GM23338 (cell line): ENCODE data around the gene TRIM38. TPM values are rescaled to one million over a fixed set of nuclear protein-coding genes. Genes with fewer than 3 reads are reported as not detected.

ENCODE experiments used
- ATAC-seq: fragments of 200-7000 bp; cut with Tn5 transposase; 3 replicates; pipeline ENCODE4 v1.9.1; 2020
- DNase-seq: peaks from one replicate; pipeline ENCODE4 v3.0.0-alpha.2; 2015; ENCODE audit warnings: low spot score
- H2AFZ ChIP-seq: fragments of 200-600 bp; sonication (generic); 2 replicates; pipeline ENCODE4 v1.8.0; 2016; ENCODE audit warnings: antibody characterized with exemption, mild to moderate bottlenecking, moderate library complexity
- H3F3A ChIP-seq: fragments of 200-600 bp; sonication (generic); replicated peaks from 2 replicates; pipeline ENCODE4 v1.8.0; 2017; ENCODE audit warnings: antibody characterized with exemption, mixed run types, low read depth
- H3K27ac ChIP-seq: fragments of 200-600 bp; sonication (generic); 2 replicates; pipeline ENCODE4 v1.6.1; 2016; ENCODE audit warnings: low read depth
- H3K27me3 ChIP-seq: fragments of 200-600 bp; sonication (generic); 2 replicates; pipeline ENCODE4 v1.8.0; 2016; ENCODE audit warnings: mild to moderate bottlenecking, mixed run types, moderate library complexity; ENCODE audit not compliant: insufficient read depth
- H3K36me3 ChIP-seq: fragments of 200-600 bp; sonication (generic); 2 replicates; pipeline ENCODE4 v1.8.0; 2016; ENCODE audit warnings: mild to moderate bottlenecking; ENCODE audit not compliant: insufficient read depth
- H3K4me1 ChIP-seq: fragments of 200-600 bp; sonication (generic); 2 replicates; pipeline ENCODE4 v1.8.0; 2016; ENCODE audit warnings: mild to moderate bottlenecking, moderate library complexity; ENCODE audit not compliant: insufficient read depth
- H3K4me2 ChIP-seq: fragments of 200-600 bp; sonication (generic); 2 replicates; pipeline ENCODE4 v1.7.1; 2017; ENCODE audit warnings: mixed run types
- H3K4me3 ChIP-seq: fragments of 200-600 bp; sonication (generic); 2 replicates; pipeline ENCODE4 v1.6.1; 2016; ENCODE audit warnings: mixed run types
- H3K79me2 ChIP-seq: fragments of 200-600 bp; sonication (generic); replicated peaks from 2 replicates; pipeline ENCODE4 v1.8.0; 2017; ENCODE audit warnings: mild to moderate bottlenecking; ENCODE audit not compliant: insufficient read depth
- H3K9me2 ChIP-seq: fragments of 200-600 bp; sonication (generic); 2 replicates; pipeline ENCODE4 v1.8.0; 2017; ENCODE audit not compliant: insufficient read depth
- H4K20me1 ChIP-seq: fragments of 200-600 bp; sonication (generic); replicated peaks from 2 replicates; pipeline ENCODE4 v1.8.0; 2017; ENCODE audit warnings: mild to moderate bottlenecking; ENCODE audit not compliant: insufficient read depth
- H3K27ac Mint-ChIP-seq: 2 replicates; pipeline ENCODE4 v1.8.0; 2020; ENCODE audit warnings: inconsistent platforms, mild to moderate bottlenecking, moderate library complexity, mixed read lengths
- H3K27me3 Mint-ChIP-seq: 3 replicates; pipeline ENCODE4 v1.8.0; 2022; ENCODE audit warnings: low read depth, mild to moderate bottlenecking, moderate library complexity, mixed read lengths, inconsistent platforms; ENCODE audit not compliant: insufficient read depth, poor library complexity
- H3K36me3 Mint-ChIP-seq: 3 replicates; pipeline ENCODE4 v1.8.0; 2021; ENCODE audit warnings: low read depth, mild to moderate bottlenecking, inconsistent platforms, moderate library complexity, mixed read lengths
- H3K4me1 Mint-ChIP-seq: 3 replicates; pipeline ENCODE4 v1.8.0; 2020; ENCODE audit warnings: mild to moderate bottlenecking, inconsistent platforms, mixed read lengths
- H3K4me3 Mint-ChIP-seq: 3 replicates; pipeline ENCODE4 v1.8.0; 2021; ENCODE audit warnings: moderate library complexity, mild to moderate bottlenecking, inconsistent platforms, mixed read lengths
- H3K9me3 Mint-ChIP-seq: 3 replicates; pipeline ENCODE4 v1.8.0; 2020; ENCODE audit warnings: moderate library complexity, mild to moderate bottlenecking, inconsistent platforms, mixed read lengths
- CREB1 ChIP-seq: fragments of 250-450 bp; sonication (Bioruptor Pico); IDR thresholded peaks from 2 replicates; pipeline ENCODE4 v1.5.0; 2020; ENCODE audit warnings: low read depth, mild to moderate bottlenecking, moderate library complexity
- EZH2 ChIP-seq: fragments of 200-600 bp; sonication (generic); IDR thresholded peaks from one replicate; pipeline ENCODE4 v1.8.0; 2017; ENCODE audit warnings: antibody characterized with exemption, mild to moderate bottlenecking, low read depth; ENCODE audit not compliant: unreplicated experiment
- EZH2phosphoT487 ChIP-seq: fragments of 200-600 bp; sonication (generic); IDR thresholded peaks from one replicate; pipeline ENCODE4 v1.8.1; 2018; ENCODE audit warnings: antibody characterized with exemption; ENCODE audit not compliant: unreplicated experiment
- NANOG ChIP-seq: IDR thresholded peaks from 2 replicates; pipeline ENCODE4 v1.6.1; 2016; ENCODE audit warnings: antibody characterized with exemption, borderline replicate concordance
- POLR2AphosphoS5 ChIP-seq: IDR thresholded peaks from 2 replicates; pipeline ENCODE4 v1.6.1; 2016; ENCODE audit warnings: antibody characterized with exemption, low read depth
- STAT1 ChIP-seq: IDR thresholded peaks from one replicate; pipeline ENCODE4 v1.6.1; 2016; ENCODE audit warnings: antibody characterized with exemption; ENCODE audit not compliant: unreplicated experiment
- ZNF114 ChIP-seq: fragments of 250-450 bp; sonication (Bioruptor Pico); IDR thresholded peaks from 2 replicates; pipeline ENCODE4 v1.5.0; 2020; ENCODE audit warnings: mild to moderate bottlenecking, moderate library complexity
- ZNF331 ChIP-seq: fragments of 250-450 bp; sonication (Bioruptor Pico); IDR thresholded peaks from 2 replicates; pipeline ENCODE4 v1.5.0; 2020; ENCODE audit warnings: low read depth, mild to moderate bottlenecking, moderate library complexity
- polyA plus RNA-seq: library from polyadenylated mRNA; unstranded; fragments of >200 nt; fragmentation: Nextera tagmentation; extraction: Ambion mirVana; gene quantifications from 2 replicates; pipeline ENCODE4 v1.2.1, GENCODE V29; 2016
- total RNA-seq: library from RNA; depleted of rRNA; stranded (reverse); fragments of >200 nt; shearing (Covaris generic); gene quantifications from 2 replicates; pipeline ENCODE4 v1.2.3, GENCODE V29; 2014
- TF ChIP-seq, protein P1 (sequence below), 2 experiments: fragments of 200-600 bp in 1 of 2; sonication (generic) in 1 of 2; conservative IDR thresholded peaks; 2 replicates each; pipeline versions ENCODE4 v1.5.1 to v1.6.1; 2016 to 2017; ENCODE audit warnings: antibody characterized with exemption in 2 of 2, low read depth in 2 of 2, mild to moderate bottlenecking in 2 of 2, moderate library complexity in 1 of 2
- TF ChIP-seq, protein P2 (sequence below): IDR thresholded peaks from 2 replicates; pipeline ENCODE4 v1.6.1; 2016; ENCODE audit warnings: antibody characterized with exemption
- TF ChIP-seq, protein P3 (sequence below): fragments of 250-450 bp; sonication (Bioruptor Pico); IDR thresholded peaks from 2 replicates; pipeline ENCODE4 v1.5.0; 2020; ENCODE audit warnings: mild to moderate bottlenecking, moderate library complexity

TRIM38 gene
- total and polyA plus RNA-seq, 2 experiments from 2014 or later: 0.66 to 0.82 TPM

DNA sequence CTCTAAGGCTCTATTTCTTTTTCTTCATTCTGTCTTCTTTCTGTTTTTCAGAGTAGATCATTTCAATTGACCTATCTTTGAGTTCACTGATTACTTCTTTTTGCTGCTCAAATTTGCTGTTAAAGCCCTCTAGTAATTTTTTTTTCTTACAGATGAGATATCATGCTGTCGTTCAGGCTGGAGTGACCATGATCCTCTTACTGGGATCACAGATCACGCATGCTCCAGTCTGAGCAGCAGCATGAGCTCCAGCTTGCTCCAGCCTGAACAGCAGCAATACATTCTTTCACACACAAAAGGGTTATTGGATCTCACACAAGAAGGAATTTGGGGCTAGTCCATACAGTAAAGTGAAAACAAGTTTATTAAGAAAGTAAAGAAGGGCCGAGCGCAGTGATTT, 12.3 kb upstream of the TRIM38 start (continued):
- TF ChIP-seq, protein P1, sequence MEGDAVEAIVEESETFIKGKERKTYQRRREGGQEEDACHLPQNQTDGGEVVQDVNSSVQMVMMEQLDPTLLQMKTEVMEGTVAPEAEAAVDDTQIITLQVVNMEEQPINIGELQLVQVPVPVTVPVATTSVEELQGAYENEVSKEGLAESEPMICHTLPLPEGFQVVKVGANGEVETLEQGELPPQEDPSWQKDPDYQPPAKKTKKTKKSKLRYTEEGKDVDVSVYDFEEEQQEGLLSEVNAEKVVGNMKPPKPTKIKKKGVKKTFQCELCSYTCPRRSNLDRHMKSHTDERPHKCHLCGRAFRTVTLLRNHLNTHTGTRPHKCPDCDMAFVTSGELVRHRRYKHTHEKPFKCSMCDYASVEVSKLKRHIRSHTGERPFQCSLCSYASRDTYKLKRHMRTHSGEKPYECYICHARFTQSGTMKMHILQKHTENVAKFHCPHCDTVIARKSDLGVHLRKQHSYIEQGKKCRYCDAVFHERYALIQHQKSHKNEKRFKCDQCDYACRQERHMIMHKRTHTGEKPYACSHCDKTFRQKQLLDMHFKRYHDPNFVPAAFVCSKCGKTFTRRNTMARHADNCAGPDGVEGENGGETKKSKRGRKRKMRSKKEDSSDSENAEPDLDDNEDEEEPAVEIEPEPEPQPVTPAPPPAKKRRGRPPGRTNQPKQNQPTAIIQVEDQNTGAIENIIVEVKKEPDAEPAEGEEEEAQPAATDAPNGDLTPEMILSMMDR (conservative IDR thresholded peaks at IDR 0.05; ENCODE audit: low read depth in 2 of 2): no peak
- TF ChIP-seq, protein P2, sequence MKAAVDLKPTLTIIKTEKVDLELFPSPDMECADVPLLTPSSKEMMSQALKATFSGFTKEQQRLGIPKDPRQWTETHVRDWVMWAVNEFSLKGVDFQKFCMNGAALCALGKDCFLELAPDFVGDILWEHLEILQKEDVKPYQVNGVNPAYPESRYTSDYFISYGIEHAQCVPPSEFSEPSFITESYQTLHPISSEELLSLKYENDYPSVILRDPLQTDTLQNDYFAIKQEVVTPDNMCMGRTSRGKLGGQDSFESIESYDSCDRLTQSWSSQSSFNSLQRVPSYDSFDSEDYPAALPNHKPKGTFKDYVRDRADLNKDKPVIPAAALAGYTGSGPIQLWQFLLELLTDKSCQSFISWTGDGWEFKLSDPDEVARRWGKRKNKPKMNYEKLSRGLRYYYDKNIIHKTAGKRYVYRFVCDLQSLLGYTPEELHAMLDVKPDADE: no peak
- TF ChIP-seq POLR2AphosphoS5 (no peak), NANOG (no peak), CREB1 (CRISPR knock-in tag) (no peak)

DNA sequence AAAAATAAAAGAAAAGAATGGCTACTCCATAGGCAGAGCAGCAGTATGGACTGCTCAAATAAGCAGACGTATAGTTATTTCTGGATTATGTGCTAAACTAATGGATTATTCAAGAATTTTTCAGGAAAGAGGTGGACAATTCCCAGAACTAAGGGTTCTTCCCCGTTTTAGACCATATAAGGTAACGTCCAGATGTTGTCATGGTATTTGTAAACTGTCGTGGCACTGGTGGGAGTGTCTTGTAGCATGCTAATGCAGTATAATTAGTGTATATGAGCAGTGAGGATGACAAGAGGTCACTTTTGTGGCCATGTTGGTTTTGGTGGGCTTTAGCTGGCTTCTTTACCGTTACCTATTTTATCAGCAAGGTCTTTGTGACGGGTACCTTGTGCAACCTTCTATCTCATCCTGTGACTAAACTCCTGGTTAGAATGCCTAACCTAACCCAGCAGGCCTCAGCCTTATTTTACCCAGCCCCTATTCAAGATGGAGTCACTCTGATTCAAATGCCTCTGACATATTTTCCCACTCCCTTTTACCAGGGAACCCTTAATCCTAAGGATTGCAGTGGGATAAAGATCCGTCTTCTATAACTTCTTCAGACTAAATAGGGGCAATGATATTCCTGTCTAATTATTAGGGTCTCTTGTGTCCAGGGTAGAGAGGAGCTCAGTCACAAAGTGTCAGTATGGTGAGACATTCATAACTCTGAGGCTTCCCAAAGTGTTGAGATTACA, 11.1 kb upstream of the TRIM38 start:
- Histone ChIP-seq H4K20me1 (no peaks in the 10 kb centered on the region), H2AFZ (no peak overlapping the region), H3K27ac (no peak overlapping the region), H3K36me3 (no peaks in the 10 kb centered on the region), H3K4me1 (no peaks in the 10 kb centered on the region), H3F3A (no peaks in the 10 kb centered on the region), H3K9me2 (peaks cover 11% of the 10 kb centered on the region), H3K4me3 (no peak overlapping the region), H3K4me2 (no peak overlapping the region), H3K27me3 (no peaks in the 10 kb centered on the region), H3K79me2 (no peaks in the 10 kb centered on the region)
- Mint-ChIP-seq H3K27ac (no peak overlapping the region), H3K4me1 (no peaks in the 10 kb centered on the region; the same call in 2 of the 3 replicates), H3K27me3 (peaks cover 2% of the 10 kb centered on the region), H3K36me3 (no peaks in the 10 kb centered on the region), H3K4me3 (no peak overlapping the region), H3K9me3 (no peaks in the 10 kb centered on the region)
- ATAC-seq: no peak
- no peak for DNase-seq
- TF ChIP-seq CREB1 (CRISPR knock-in tag) (no peak), EZH2 (no peak), POLR2AphosphoS5 (no peak), ZNF114 (CRISPR knock-in tag) (no peak), ZNF331 (CRISPR knock-in tag) (no peak), NANOG (no peak), STAT1 (no peak), EZH2phosphoT487 (no peak)
- TF ChIP-seq, protein P2: no peak
- TF ChIP-seq, protein P1 (conservative IDR thresholded peaks at IDR 0.05; ENCODE audit: low read depth in 2 of 2): no peak
- TF ChIP-seq, protein P3, sequence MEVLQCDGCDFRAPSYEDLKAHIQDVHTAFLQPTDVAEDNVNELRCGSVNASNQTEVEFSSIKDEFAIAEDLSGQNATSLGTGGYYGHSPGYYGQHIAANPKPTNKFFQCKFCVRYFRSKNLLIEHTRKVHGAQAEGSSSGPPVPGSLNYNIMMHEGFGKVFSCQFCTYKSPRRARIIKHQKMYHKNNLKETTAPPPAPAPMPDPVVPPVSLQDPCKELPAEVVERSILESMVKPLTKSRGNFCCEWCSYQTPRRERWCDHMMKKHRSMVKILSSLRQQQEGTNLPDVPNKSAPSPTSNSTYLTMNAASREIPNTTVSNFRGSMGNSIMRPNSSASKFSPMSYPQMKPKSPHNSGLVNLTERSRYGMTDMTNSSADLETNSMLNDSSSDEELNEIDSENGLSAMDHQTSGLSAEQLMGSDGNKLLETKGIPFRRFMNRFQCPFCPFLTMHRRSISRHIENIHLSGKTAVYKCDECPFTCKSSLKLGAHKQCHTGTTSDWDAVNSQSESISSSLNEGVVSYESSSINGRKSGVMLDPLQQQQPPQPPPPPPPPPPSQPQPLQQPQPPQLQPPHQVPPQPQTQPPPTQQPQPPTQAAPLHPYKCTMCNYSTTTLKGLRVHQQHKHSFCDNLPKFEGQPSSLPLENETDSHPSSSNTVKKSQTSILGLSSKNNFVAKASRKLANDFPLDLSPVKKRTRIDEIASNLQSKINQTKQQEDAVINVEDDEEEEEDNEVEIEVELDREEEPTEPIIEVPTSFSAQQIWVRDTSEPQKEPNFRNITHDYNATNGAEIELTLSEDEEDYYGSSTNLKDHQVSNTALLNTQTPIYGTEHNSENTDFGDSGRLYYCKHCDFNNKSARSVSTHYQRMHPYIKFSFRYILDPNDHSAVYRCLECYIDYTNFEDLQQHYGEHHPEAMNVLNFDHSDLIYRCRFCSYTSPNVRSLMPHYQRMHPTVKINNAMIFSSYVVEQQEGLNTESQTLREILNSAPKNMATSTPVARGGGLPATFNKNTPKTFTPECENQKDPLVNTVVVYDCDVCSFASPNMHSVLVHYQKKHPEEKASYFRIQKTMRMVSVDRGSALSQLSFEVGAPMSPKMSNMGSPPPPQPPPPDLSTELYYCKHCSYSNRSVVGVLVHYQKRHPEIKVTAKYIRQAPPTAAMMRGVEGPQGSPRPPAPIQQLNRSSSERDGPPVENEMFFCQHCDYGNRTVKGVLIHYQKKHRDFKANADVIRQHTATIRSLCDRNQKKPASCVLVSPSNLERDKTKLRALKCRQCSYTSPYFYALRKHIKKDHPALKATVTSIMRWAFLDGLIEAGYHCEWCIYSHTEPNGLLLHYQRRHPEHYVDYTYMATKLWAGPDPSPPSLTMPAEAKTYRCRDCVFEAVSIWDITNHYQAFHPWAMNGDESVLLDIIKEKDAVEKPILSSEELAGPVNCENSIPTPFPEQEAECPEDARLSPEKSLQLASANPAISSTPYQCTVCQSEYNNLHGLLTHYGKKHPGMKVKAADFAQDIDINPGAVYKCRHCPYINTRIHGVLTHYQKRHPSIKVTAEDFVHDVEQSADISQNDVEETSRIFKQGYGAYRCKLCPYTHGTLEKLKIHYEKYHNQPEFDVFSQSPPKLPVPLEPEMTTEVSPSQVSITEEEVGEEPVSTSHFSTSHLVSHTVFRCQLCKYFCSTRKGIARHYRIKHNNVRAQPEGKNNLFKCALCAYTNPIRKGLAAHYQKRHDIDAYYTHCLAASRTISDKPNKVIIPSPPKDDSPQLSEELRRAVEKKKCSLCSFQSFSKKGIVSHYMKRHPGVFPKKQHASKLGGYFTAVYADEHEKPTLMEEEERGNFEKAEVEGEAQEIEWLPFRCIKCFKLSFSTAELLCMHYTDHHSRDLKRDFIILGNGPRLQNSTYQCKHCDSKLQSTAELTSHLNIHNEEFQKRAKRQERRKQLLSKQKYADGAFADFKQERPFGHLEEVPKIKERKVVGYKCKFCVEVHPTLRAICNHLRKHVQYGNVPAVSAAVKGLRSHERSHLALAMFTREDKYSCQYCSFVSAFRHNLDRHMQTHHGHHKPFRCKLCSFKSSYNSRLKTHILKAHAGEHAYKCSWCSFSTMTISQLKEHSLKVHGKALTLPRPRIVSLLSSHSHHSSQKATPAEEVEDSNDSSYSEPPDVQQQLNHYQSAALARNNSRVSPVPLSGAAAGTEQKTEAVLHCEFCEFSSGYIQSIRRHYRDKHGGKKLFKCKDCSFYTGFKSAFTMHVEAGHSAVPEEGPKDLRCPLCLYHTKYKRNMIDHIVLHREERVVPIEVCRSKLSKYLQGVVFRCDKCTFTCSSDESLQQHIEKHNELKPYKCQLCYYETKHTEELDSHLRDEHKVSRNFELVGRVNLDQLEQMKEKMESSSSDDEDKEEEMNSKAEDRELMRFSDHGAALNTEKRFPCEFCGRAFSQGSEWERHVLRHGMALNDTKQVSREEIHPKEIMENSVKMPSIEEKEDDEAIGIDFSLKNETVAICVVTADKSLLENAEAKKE: no peak
